ENCODE measurements around the gene EFNB1.

DNA sequence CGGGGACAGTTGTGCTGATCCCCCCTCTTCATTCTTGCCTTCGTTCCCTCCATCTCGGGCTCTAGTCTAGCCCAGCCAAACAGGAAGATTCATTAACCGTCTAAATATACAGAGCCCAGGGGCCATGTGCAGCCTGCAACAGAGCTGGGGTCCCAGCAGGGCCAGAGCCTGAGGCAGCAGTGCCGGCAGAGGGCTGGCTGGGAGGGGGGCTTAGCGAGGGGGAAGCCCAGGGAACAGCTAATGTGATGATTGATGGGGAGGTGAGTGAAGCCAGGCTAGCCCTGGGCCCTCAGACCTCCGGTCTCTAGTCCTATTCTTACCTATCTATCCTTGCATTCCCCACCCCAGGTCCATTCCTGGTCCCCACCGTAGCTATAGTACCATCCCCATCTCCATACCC, 22.3 kb downstream of the EFNB1 start:
- TF ChIP-seq, protein P1, sequence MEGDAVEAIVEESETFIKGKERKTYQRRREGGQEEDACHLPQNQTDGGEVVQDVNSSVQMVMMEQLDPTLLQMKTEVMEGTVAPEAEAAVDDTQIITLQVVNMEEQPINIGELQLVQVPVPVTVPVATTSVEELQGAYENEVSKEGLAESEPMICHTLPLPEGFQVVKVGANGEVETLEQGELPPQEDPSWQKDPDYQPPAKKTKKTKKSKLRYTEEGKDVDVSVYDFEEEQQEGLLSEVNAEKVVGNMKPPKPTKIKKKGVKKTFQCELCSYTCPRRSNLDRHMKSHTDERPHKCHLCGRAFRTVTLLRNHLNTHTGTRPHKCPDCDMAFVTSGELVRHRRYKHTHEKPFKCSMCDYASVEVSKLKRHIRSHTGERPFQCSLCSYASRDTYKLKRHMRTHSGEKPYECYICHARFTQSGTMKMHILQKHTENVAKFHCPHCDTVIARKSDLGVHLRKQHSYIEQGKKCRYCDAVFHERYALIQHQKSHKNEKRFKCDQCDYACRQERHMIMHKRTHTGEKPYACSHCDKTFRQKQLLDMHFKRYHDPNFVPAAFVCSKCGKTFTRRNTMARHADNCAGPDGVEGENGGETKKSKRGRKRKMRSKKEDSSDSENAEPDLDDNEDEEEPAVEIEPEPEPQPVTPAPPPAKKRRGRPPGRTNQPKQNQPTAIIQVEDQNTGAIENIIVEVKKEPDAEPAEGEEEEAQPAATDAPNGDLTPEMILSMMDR (IDR thresholded peaks at IDR 0.05 in 8 of 11, conservative IDR thresholded peaks at IDR 0.05 in 3 of 11), result no peak
- TF ChIP-seq POLR2A (IDR thresholded peaks at IDR 0.05), result no peak

All from spleen (tissue), 7 donors.